Immature natural killer cell (primary cell): ENCODE data around the gene CNPY3. TPM values are rescaled to one million over a fixed set of nuclear protein-coding genes. Genes with fewer than 3 reads are reported as not detected.

Source experiments
- DNase-seq, 3 donors: peaks; one replicate each; pipeline ENCODE4 v3.0.0; 2022; ENCODE audit warnings: mixed read lengths in 1 of 3
- H3K27ac Mint-ChIP-seq, 6 donors: one replicate each; pipeline ENCODE4 v1.8.0; 2020; ENCODE audit warnings: mixed read lengths in 6 of 6, mild to moderate bottlenecking in 5 of 6, inconsistent platforms in 4 of 6, moderate library complexity in 3 of 6
- H3K27me3 Mint-ChIP-seq, 3 donors: one replicate each; pipeline ENCODE4 v1.8.0; 2020 to 2021; ENCODE audit warnings: low read depth in 3 of 3, mild to moderate bottlenecking in 3 of 3, mixed read lengths in 3 of 3, moderate library complexity in 3 of 3, inconsistent platforms in 1 of 3
- H3K36me3 Mint-ChIP-seq, 3 donors: one replicate each; pipeline ENCODE4 v1.8.0; 2020; ENCODE audit warnings: mixed read lengths in 3 of 3, inconsistent platforms in 2 of 3, mild to moderate bottlenecking in 2 of 3
- H3K4me1 Mint-ChIP-seq, 2 donors: one replicate each; pipeline ENCODE4 v1.8.0; 2020; ENCODE audit warnings: inconsistent platforms in 2 of 2, mild to moderate bottlenecking in 2 of 2, mixed read lengths in 2 of 2, moderate library complexity in 1 of 2
- H3K4me3 Mint-ChIP-seq, 5 donors: one replicate each; pipeline ENCODE4 v1.8.0; 2020; ENCODE audit warnings: mild to moderate bottlenecking in 5 of 5, mixed read lengths in 5 of 5, inconsistent platforms in 3 of 5, moderate library complexity in 3 of 5
- H3K9me3 Mint-ChIP-seq, 6 donors: one replicate each; pipeline ENCODE4 v1.8.0; 2020; ENCODE audit warnings: mild to moderate bottlenecking in 6 of 6, mixed read lengths in 6 of 6, inconsistent platforms in 4 of 6, moderate library complexity in 3 of 6
- polyA plus RNA-seq, 3 donors: library from polyadenylated mRNA; unstranded; fragments of 300-500 nt; fragmentation: Illumina TruSeq; gene quantifications; one replicate each; pipeline ENCODE4 v1.2.3, GENCODE V29; 2021

Gene CNPY3
- polyA plus RNA-seq, 3 donors from 2014 or later: 92.9 to 129 (median 119) TPM

DNA sequence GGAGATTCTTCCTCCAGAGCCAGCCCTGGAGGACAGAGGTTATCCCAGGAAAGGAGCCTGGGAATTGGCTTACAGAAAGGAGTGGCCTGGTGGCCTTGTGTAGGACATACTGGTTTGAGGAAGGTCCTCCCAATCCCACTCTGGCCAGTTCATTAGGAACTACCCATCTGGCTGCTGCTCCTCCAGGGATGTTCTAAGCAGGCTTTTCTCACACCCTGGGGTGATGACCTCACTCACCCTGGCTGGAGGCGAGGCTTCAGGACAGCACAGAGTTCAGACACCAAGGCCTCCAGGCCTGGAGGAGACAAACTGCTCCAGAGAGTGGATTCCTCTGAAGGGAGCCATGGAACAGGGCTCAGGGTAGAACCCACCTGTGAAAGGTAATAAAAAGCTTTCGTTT is 40.2 kb downstream of the CNPY3 start:
- no peaks in the 10 kb centered on the region for H3K9me3 Mint-ChIP-seq
- peaks cover 0 to 3% (median 0%) of the 10 kb centered on the region in 3 donors for H3K27me3 Mint-ChIP-seq
- no peak overlapping the region for H3K27ac Mint-ChIP-seq
- H3K4me1 Mint-ChIP-seq: peaks cover 3 to 4% of the 10 kb centered on the region in 2 donors
- DNase-seq: no peak
- H3K4me3 Mint-ChIP-seq: no peak overlapping the region
- peaks cover 0 to 6% (median 0%) of the 10 kb centered on the region in 3 donors for H3K36me3 Mint-ChIP-seq

DNA sequence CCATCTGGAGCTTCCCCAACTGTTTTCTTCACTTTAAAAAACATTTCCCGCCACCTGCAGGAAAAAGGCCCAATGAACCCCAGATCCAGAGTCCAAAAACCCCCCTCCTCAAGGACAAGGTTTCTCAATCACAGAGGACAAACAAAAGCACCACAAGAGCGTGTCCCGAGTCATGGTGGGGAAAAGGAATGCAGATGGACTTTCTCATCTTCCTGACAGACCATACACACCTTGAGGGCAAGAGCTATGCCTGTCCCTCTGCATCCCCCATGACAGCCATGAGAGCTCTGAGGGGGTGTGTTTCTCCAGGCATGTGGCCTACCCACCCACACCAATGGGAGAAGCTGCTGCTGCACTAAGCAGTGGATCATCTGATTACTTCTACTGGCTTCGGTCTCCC is 40.7 kb downstream of the CNPY3 start:
- Mint-ChIP-seq H3K27me3 (peaks cover 0 to 3% (median 0%) of the 10 kb centered on the region in 3 donors), H3K36me3 (peaks cover 0 to under 1% (median 0%) of the 10 kb centered on the region in 3 donors), H3K4me1 (peaks cover 3 to 4% of the 10 kb centered on the region in 2 donors), H3K9me3 (no peaks in the 10 kb centered on the region), H3K27ac (no peak overlapping the region), H3K4me3 (no peak overlapping the region)
- no peak for DNase-seq

DNA sequence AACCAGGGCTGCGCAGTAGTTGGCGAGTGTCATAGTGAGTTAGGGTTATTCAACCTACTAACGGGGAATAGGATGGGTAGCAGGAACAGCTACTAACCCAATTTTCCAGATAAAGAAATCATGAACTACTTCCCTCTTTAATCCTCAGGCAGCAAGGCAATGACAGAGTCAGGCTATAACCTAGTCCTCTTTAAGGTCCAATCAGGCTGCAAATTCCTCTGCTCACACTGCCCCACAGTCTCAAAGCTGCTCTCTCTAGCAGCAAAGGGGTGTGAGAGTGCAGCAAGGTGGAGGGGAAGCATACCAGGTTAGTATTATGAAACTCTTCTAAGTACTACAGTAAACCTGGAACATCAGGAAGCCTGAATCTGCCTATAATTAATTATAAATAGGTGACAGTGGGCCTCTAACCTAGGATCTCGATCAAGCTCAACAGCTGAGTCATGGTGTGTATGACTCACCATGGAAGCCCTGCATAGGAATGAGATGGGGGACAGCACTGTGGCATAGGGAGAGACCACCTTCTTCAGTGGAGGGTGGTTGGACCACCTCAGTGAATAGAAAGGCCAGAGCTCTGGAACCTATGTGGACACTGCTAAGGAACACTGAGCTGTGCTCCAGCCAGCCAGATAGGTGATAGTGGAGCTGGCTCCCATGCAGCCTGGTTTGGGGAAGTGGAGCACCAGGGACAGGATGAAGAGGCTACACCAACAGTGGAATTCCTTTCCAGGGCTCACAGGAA is 41.8 kb downstream of the CNPY3 start:
- Mint-ChIP-seq H3K36me3 (no peaks in the 10 kb centered on the region), H3K27me3 (peaks cover 0 to 1% (median 0%) of the 10 kb centered on the region in 3 donors), H3K4me1 (peaks cover 4 to 5% of the 10 kb centered on the region in 2 donors), H3K27ac (peak overlapping the region in 2 of 6 donors; percentile 25 to 27), H3K4me3 (no peak overlapping the region), H3K9me3 (no peaks in the 10 kb centered on the region)
- DNase-seq: no peak

DNA sequence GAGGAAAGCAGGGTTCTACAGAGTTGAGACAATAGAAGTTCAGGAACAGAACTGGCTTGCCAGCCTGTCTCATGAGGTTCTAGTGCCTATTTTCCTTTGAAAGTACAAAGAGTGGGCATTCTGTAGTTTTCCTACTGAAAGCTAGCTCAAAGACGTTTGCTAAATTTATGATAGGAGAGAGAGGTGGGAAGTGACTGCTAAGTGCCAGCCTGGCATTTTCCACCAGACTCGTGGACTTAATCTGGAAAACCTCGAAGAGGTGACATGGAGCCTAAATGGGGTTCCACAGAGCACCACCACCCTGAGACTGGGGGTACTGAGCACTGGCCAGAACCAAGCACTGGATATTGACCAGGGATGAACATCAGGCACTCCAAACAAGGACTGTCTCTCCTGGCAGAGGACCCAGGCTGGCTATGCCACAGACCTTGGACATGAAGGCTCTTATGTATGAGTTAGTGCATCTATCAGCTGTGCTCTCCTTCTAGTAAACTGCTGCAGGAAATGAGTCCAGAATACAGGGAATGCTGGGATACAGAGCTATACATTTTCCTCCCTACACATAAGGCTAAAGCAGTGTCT is 42.6 kb downstream of the CNPY3 start:
- Mint-ChIP-seq H3K36me3 (peaks cover 0 to 2% (median 1%) of the 10 kb centered on the region in 3 donors), H3K4me1 (peaks cover 11 to 12% of the 10 kb centered on the region in 2 donors), H3K27me3 (no peaks in the 10 kb centered on the region), H3K27ac (peak overlapping the region in 3 of 6 donors; percentile 25 to 45 (median 27)), H3K9me3 (no peaks in the 10 kb centered on the region), H3K4me3 (no peak overlapping the region)
- no peak for DNase-seq

DNA sequence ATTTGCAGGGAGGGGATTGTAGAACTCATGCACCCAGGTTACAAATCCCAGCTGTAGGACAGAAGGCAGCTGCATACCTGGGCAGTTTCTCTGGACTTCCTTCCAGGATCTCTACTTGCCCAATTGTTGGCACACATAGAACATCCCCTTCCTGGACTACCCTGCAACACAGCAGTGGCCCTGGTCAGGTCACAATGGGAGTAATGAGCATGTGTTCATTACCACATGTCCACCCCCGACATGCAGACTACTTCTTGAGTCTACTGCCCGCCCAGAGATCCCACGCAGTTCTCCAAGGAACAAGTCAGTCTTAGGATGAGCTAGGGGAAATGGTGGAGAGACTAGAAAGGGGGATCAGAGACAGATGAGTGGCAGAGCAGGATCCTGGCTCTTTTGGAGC is 44.6 kb downstream of the CNPY3 start:
- Mint-ChIP-seq H3K27ac (peak overlapping the region in 5 of 6 donors; percentile 12 to 86 (median 46)), H3K27me3 (peaks cover under 1% of the 10 kb centered on the region in 3 donors)
- DNase-seq: no peak

DNA sequence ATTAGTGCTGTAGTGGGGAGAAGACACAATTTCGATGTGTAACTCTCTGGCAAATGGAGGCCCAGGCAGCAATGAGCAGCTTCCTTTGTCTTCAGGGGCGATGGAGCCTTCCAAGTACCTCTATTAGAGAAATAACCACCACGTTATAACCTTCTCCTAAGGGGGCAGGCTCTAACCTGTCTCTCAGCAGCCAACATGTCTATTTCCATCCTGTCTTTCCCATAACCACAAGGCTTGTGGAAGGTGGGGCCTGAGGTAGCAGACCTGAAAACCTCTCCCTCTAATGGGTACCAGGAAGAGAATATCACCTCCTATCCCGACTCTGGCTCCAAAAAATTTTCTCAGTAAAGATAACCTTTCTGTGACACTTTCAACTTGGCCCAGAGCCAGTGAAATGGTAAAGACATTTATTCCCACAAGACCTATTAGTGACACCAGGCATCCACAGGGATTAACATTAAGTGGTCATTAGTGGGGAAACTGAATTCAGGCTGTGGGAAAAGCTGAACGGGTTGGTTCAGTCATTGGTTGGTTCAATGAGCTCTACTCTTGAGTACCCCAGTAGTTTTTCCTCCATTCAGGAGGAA is 45.7 kb downstream of the CNPY3 start:
- Mint-ChIP-seq H3K27me3 (peaks cover 3 to 8% (median 4%) of the 10 kb centered on the region in 3 donors), H3K4me1 (peaks cover 33% of the 10 kb centered on the region in 2 donors), H3K9me3 (no peaks in the 10 kb centered on the region), H3K27ac (peak overlapping the region in 1 of 6 donors; percentile 68), H3K36me3 (peaks cover 0 to 4% (median 4%) of the 10 kb centered on the region in 3 donors), H3K4me3 (no peak overlapping the region)
- no peak for DNase-seq

More for the DNA sequence above, 44.6 kb downstream of the CNPY3 start:
- no peaks in the 10 kb centered on the region for H3K9me3 Mint-ChIP-seq
- H3K36me3 Mint-ChIP-seq: peaks cover 0 to 4% (median 4%) of the 10 kb centered on the region in 3 donors
- no peak overlapping the region for H3K4me3 Mint-ChIP-seq
- H3K4me1 Mint-ChIP-seq: peaks cover 22 to 23% of the 10 kb centered on the region in 2 donors

DNA sequence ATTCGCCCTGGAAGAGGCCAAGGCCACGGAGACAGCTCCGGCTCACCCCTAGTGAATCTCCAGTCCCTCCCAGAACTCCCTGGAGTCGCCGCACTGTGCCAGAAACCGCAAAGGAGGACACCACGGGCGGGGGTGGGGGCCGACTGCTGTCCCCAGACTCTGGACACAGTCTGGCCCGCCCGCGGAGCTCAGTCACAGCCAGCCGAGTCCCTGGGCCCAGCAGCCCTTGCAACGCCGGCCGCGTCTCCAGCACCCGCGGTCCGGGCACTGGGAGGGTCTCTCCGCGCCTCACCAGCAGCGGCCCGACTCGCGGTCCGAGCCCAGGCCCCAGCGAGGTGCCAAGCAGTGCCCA is 49.2 kb downstream of the CNPY3 start:
- peaks cover 35 to 44% of the 10 kb centered on the region in 2 donors for H3K4me1 Mint-ChIP-seq
- H3K27ac Mint-ChIP-seq: peak overlapping the region; percentile 86 to 98 (median 92)
- H3K36me3 Mint-ChIP-seq: peaks cover 0 to 4% (median 4%) of the 10 kb centered on the region in 3 donors
- H3K27me3 Mint-ChIP-seq: peaks cover 3 to 8% (median 6%) of the 10 kb centered on the region in 3 donors
- H3K4me3 Mint-ChIP-seq: peak overlapping the region; percentile 77 to 87 (median 85)
- H3K9me3 Mint-ChIP-seq: no peaks in the 10 kb centered on the region
- no peak for DNase-seq

DNA sequence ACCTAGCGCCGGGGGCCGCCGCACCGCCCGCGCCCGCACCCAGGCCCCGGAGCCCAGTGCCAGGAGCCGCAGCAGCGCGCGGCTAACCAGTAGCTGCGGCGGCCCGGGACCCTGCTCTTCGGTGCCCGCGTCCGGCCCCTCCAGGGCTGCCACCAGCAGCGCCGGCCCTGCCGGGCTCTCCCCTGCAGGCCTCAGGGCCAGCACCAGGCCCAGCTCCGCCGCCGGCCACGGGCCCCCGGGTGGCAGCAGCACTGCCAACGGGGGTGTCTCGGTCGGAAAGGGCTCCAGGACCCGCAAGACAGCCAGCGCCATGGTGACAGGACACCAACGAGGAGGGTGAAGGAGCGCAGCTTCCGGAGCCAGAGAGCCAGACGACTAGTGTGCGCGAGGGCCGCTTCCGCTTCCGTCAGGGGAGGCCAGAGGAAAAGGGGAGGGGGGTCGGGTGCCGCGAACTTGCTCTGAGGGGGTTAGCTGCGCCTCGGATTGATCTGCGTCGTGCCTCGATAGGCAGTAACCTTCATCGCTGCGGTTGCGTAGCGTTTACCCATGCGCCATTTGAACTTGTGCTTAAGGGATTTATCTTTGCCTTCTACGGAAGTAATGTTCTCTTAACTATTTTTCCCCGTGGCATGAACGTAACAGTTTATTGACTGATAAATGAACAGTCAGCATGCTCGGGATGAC is 49.7 kb downstream of the CNPY3 start, which contains the start of gene PEX6:
PEX6 (minus strand) TSS at position 343 of the 684 bp plus-strand sequence; CDS start at position 312, 31 bp downstream.
- H3K4me1 Mint-ChIP-seq: peaks cover 37 to 46% of the 10 kb centered on the region in 2 donors
- H3K27ac Mint-ChIP-seq: peak within 1 kb of the TSS; percentile 94 to 99 (median 98)
- H3K27me3 Mint-ChIP-seq: peaks cover 3 to 10% (median 6%) of the 10 kb centered on the region in 3 donors
- H3K9me3 Mint-ChIP-seq: no peaks in the 10 kb centered on the region
- peaks cover 0 to 4% (median 4%) of the 10 kb centered on the region in 3 donors for H3K36me3 Mint-ChIP-seq
- DNase-seq: peak; percentile 89 to 91 (median 90)
- peak within 1 kb of the TSS; percentile 89 to 97 (median 96) for H3K4me3 Mint-ChIP-seq

DNA sequence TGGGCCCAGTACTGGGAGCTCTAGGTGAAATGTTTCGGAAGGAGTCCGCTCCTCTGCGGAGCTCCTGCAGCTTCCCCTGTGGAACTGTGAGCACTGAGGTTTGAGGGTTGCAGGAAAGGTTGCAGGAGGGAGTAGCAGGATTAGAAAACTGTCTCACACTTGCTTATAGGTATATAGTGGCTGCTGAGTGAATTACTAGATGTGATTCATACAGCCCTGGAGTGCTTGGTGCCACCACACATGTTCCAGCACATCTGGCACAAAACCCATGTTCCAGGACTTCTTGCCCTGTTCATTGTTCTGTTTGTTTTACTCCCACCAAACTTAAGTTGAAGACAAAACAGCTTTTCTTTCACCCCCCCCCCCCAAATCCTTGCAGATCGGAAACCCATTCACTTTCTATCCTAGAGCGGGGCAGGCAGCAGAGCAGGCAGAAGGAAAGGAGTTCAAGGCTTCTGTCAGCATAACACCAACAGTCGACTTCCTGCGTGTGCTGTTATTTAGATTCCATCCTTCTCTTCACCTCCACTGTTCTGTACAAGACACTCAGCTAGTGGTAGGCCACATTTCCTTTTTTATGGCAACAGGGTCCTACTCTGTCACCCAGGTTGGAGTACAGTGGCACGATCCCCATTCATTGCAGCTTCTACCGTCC is 50.4 kb downstream of the CNPY3 start:
- Mint-ChIP-seq H3K27me3 (peaks cover 3 to 13% (median 6%) of the 10 kb centered on the region in 3 donors), H3K9me3 (no peaks in the 10 kb centered on the region), H3K4me3 (peak overlapping the region; percentile 89 to 97 (median 96)), H3K27ac (peak overlapping the region; percentile 94 to 99 (median 97)), H3K4me1 (peaks cover 40 to 50% of the 10 kb centered on the region in 2 donors), H3K36me3 (peaks cover 0 to 4% (median 4%) of the 10 kb centered on the region in 3 donors)
- no peak for DNase-seq

DNA sequence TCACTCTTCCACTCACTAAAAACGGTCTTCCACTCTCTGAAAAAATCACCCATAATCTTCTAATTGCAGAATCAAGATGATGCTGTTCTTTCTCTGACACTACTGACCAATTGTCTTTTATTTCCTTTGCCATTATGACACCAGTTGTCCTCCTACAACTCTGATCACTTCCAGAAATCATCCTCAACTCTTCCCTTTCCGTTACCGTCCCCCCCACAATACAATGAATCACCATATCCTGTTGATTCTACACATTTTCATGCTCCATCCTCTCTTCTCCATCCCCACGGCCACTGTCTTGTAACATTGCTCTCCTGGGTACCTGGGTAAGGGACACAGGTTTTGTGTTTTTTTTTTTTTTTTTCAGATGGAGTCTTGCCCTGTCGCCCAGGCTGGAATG is 52.6 kb downstream of the CNPY3 start:
- Mint-ChIP-seq H3K4me3 (peak overlapping the region in 1 of 5 donors; percentile 5), H3K4me1 (peaks cover 54 to 62% of the 10 kb centered on the region in 2 donors), H3K27me3 (peaks cover 3 to 13% (median 6%) of the 10 kb centered on the region in 3 donors), H3K36me3 (peaks cover 0 to 2% (median 2%) of the 10 kb centered on the region in 3 donors), H3K9me3 (no peaks in the 10 kb centered on the region), H3K27ac (peak overlapping the region; percentile 3 to 93 (median 43))
- no peak for DNase-seq

DNA sequence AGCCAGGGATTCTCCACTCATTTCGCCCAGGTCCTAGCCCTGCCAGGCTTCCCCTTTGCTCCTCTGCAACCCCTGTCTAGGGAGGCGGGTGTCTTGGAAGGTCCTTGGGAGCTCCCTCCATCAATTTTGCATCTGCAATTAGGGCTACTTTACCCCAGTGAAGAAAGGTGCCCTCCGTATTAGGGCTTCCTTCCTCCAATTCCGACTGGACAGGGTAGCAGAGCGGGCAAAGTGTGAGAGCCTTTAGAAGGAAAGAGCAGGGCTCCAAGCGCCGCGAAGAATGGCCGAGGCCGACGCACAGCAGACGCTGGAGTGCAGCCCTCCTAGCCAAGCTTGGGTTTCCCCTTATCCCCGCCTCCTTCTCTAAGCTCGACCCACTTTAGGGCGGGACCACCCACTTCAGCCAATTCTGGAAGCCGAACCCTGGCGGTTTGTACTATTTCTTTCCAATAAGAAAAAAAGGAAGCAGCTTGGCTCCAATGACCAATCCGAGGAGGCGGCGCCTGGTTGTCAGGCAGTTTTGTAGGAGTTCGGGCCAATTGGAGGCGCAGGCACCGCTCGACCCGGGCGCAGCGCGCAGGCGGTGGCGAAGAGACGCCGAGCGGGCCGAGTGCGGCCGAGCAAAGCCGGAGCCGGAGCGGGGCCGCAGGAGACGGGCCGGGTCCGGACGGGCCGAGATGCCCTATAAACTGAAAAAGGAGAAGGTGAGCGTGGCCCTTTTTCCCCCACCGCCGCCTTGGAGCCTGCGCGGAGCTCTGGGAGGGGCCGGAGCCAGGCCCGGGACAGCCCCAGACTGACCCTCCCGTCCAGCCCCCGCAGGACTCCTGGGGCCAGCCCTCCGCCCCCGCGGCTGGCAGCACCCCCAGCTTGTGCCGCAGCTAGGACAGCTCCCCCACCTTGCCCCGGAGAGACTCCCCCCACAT is 55.0 kb downstream of the CNPY3 start, which contains the start of gene PPP2R5D:
PPP2R5D (plus strand) TSS at position 570 of the 923 bp plus-strand sequence; CDS start at position 678, 108 bp downstream.
- DNase-seq: peak; percentile 97 to 98 (median 98)
- H3K36me3 Mint-ChIP-seq: peaks cover 0 to 7% (median 0%) of the 10 kb centered on the region in 3 donors
- no peaks in the 10 kb centered on the region for H3K9me3 Mint-ChIP-seq
- H3K4me3 Mint-ChIP-seq: peak within 1 kb of the TSS; percentile 83 to 91 (median 87)
- peaks cover 0 to 9% (median 2%) of the 10 kb centered on the region in 3 donors for H3K27me3 Mint-ChIP-seq
- H3K27ac Mint-ChIP-seq: peak within 1 kb of the TSS; percentile 95 to 97 (median 96)
- peaks cover 53 to 62% of the 10 kb centered on the region in 2 donors for H3K4me1 Mint-ChIP-seq
